Astrocyte (in vitro differentiated cells and primary cell): Measurements from ENCODE around the gene ADGRD2. TPM values are rescaled to one million over a fixed set of nuclear protein-coding genes. Genes with fewer than 3 reads are reported as not detected.

ENCODE experiments used
- DNase-seq: peaks from one replicate; pipeline ENCODE4 v3.0.0-alpha.2; 2010; ENCODE audit warnings: low read depth
- FAIRE-seq: peaks from 2 replicates; lab custom pipeline; 2011; peaks lifted over from hg19 to GRCh38; lab: Jason Lieb, UNC
- H2AFZ ChIP-seq: 2 replicates; pipeline ENCODE4 v1.6.0; 2012; ENCODE audit warnings: low read depth, low read length, inconsistent platforms
- H3K27ac ChIP-seq: 2 replicates; pipeline ENCODE4 v1.5.1; 2011; ENCODE audit warnings: low read depth, low read length, inconsistent platforms
- H3K27me3 ChIP-seq: 2 replicates; pipeline ENCODE4 v1.6.0; 2011; ENCODE audit warnings: low read length, inconsistent platforms; ENCODE audit not compliant: insufficient read depth
- H3K36me3 ChIP-seq: 2 replicates; pipeline ENCODE4 v1.5.1; 2011; ENCODE audit warnings: low read length, inconsistent platforms; ENCODE audit not compliant: insufficient read depth
- H3K4me1 ChIP-seq: 2 replicates; pipeline ENCODE4 v1.5.1; 2011; ENCODE audit warnings: low read length, inconsistent platforms; ENCODE audit not compliant: insufficient read depth
- H3K4me2 ChIP-seq: 2 replicates; pipeline ENCODE4 v1.6.0; 2012; ENCODE audit warnings: low read length, inconsistent platforms
- H3K4me3 ChIP-seq: 2 replicates; pipeline ENCODE4 v1.5.1; 2011; ENCODE audit warnings: low read depth, mild to moderate bottlenecking, low read length, inconsistent platforms; ENCODE audit not compliant: insufficient read depth
- H3K79me2 ChIP-seq: 2 replicates; pipeline ENCODE4 v1.6.0; 2012; ENCODE audit warnings: mild to moderate bottlenecking, low read length, inconsistent platforms; ENCODE audit not compliant: insufficient read depth
- H3K9ac ChIP-seq: 2 replicates; pipeline ENCODE4 v1.6.0; 2012; ENCODE audit warnings: mild to moderate bottlenecking, low read length, inconsistent platforms
- H3K9me3 ChIP-seq: 2 replicates; pipeline ENCODE4 v1.5.1; 2012; ENCODE audit warnings: low read depth, mild to moderate bottlenecking, low read length, inconsistent platforms; ENCODE audit not compliant: insufficient read depth
- H4K20me1 ChIP-seq: 2 replicates; pipeline ENCODE4 v1.6.0; 2012; ENCODE audit warnings: low read length, inconsistent platforms; ENCODE audit not compliant: insufficient read depth
- H3K27ac Mint-ChIP-seq: one replicate; pipeline ENCODE4 v1.8.0; 2021; ENCODE audit warnings: mild to moderate bottlenecking, mixed read lengths; ENCODE audit not compliant: unreplicated experiment
- H3K27me3 Mint-ChIP-seq: one replicate; pipeline ENCODE4 v1.8.0; 2021; ENCODE audit warnings: low read depth, mixed read lengths; ENCODE audit not compliant: unreplicated experiment
- H3K36me3 Mint-ChIP-seq: one replicate; pipeline ENCODE4 v1.8.0; 2021; ENCODE audit warnings: low read depth, mixed read lengths; ENCODE audit not compliant: unreplicated experiment
- H3K4me1 Mint-ChIP-seq: one replicate; pipeline ENCODE4 v1.8.0; 2021; ENCODE audit warnings: low read depth, mixed read lengths; ENCODE audit not compliant: unreplicated experiment
- H3K4me3 Mint-ChIP-seq: one replicate; pipeline ENCODE4 v1.8.0; 2021; ENCODE audit warnings: mild to moderate bottlenecking, moderate library complexity, mixed read lengths; ENCODE audit not compliant: unreplicated experiment
- H3K9me3 Mint-ChIP-seq: one replicate; pipeline ENCODE4 v1.8.0; 2021; ENCODE audit warnings: mild to moderate bottlenecking, mixed read lengths; ENCODE audit not compliant: unreplicated experiment
- CTCF ChIP-seq: IDR thresholded peaks from 2 replicates; pipeline ENCODE4 v1.5.1; 2011; ENCODE audit warnings: low read depth, mild to moderate bottlenecking, inconsistent platforms, low read length, moderate library complexity; ENCODE audit not compliant: insufficient read depth
- EZH2 ChIP-seq: IDR thresholded peaks from 2 replicates; pipeline ENCODE4 v1.6.1; 2012; ENCODE audit warnings: mild to moderate bottlenecking, low read length, inconsistent platforms; ENCODE audit not compliant: insufficient read depth
- total RNA-seq: library from RNA; stranded (reverse); gene quantifications from 2 replicates; pipeline ENCODE4 v1.2.1, GENCODE V29; 2021

Gene ADGRD2
- total RNA-seq, 1 donor from 2014 or later, result not detected

GRCh38 chr9:124477211-124477647 is 27.0 kb downstream of the ADGRD2 start:
- H3K4me3 ChIP-seq, result no peak overlapping the region
- Mint-ChIP-seq H3K27ac (no peak overlapping the region), H3K4me3 (no peak overlapping the region), H3K27me3 (peaks cover 54% of the 10 kb centered on the region), H3K36me3 (no peaks in the 10 kb centered on the region), H3K4me1 (no peaks in the 10 kb centered on the region), H3K9me3 (peaks cover 6% of the 10 kb centered on the region)
- no peak overlapping the region for H3K9ac ChIP-seq
- no peak overlapping the region for H3K27ac ChIP-seq
- DNase-seq, result no peak
- H3K27me3 ChIP-seq, result peaks cover 27% of the 10 kb centered on the region
- H4K20me1 ChIP-seq, result no peaks in the 10 kb centered on the region
- H3K4me1 ChIP-seq, result peaks cover 4% of the 10 kb centered on the region
- no peak overlapping the region for H2AFZ ChIP-seq
- peak overlapping the region; percentile 77 for H3K4me2 ChIP-seq
- H3K9me3 ChIP-seq, result no peaks in the 10 kb centered on the region
- no peaks in the 10 kb centered on the region for H3K36me3 ChIP-seq
- no peak for TF ChIP-seq CTCF
- TF ChIP-seq EZH2, result no peak
- H3K79me2 ChIP-seq, result no peaks in the 10 kb centered on the region
- FAIRE-seq, result no peak

- Histone ChIP-seq H3K27ac (no peak overlapping the region), H2AFZ (no peak overlapping the region), H3K9ac (no peak overlapping the region), H3K79me2 (no peaks in the 10 kb centered on the region), H3K36me3 (no peaks in the 10 kb centered on the region), H4K20me1 (no peaks in the 10 kb centered on the region), H3K9me3 (no peaks in the 10 kb centered on the region), H3K4me2 (peak overlapping the region; percentile 77), H3K4me3 (no peak overlapping the region), H3K4me1 (peaks cover 4% of the 10 kb centered on the region), H3K27me3 (peaks cover 27% of the 10 kb centered on the region)
- TF ChIP-seq CTCF, result no peak
- no peak for TF ChIP-seq EZH2
- FAIRE-seq, result no peak
- no peaks in the 10 kb centered on the region for H3K4me1 Mint-ChIP-seq
- no peak overlapping the region for H3K4me3 Mint-ChIP-seq
- no peaks in the 10 kb centered on the region for H3K36me3 Mint-ChIP-seq
- peaks cover 4% of the 10 kb centered on the region for H3K9me3 Mint-ChIP-seq
- H3K27me3 Mint-ChIP-seq, result peaks cover 49% of the 10 kb centered on the region
- H3K27ac Mint-ChIP-seq, result no peak overlapping the region
- DNase-seq, result no peak
Measured at GRCh38 chr9:124477648-124478285, 27.5 kb downstream of the ADGRD2 start.

GRCh38 chr9:124478354-124478753 is 28.1 kb downstream of the ADGRD2 start:
- TF ChIP-seq CTCF (no peak), EZH2 (no peak)
- Mint-ChIP-seq H3K36me3 (peaks cover 3% of the 10 kb centered on the region), H3K27ac (no peak overlapping the region), H3K4me3 (no peak overlapping the region), H3K9me3 (peaks cover 4% of the 10 kb centered on the region), H3K27me3 (peaks cover 47% of the 10 kb centered on the region), H3K4me1 (no peaks in the 10 kb centered on the region)
- H3K27ac ChIP-seq, result no peak overlapping the region
- H3K27me3 ChIP-seq, result peaks cover 27% of the 10 kb centered on the region
- no peaks in the 10 kb centered on the region for H3K79me2 ChIP-seq
- H3K9ac ChIP-seq, result no peak overlapping the region
- DNase-seq, result no peak
- H3K36me3 ChIP-seq, result no peaks in the 10 kb centered on the region
- H3K4me2 ChIP-seq, result no peak overlapping the region
- no peak overlapping the region for H3K4me3 ChIP-seq
- no peak overlapping the region for H2AFZ ChIP-seq
- H3K9me3 ChIP-seq, result no peaks in the 10 kb centered on the region
- peaks cover 4% of the 10 kb centered on the region for H3K4me1 ChIP-seq
- FAIRE-seq, result no peak
- no peaks in the 10 kb centered on the region for H4K20me1 ChIP-seq
